Erythroblast (primary cell): Measurements from ENCODE around the gene IRS1.

Experiments
- GATA1 ChIP-seq: IDR thresholded peaks from 2 replicates; pipeline ENCODE4 v1.6.1; 2011; ENCODE audit warnings: low read depth, mild to moderate bottlenecking, control low read depth, low read length, moderate library complexity
- POLR2A ChIP-seq: IDR thresholded peaks from 2 replicates; pipeline ENCODE4 v1.6.1; 2011; ENCODE audit warnings: mild to moderate bottlenecking, low read length

GRCh38 chr2:226733189-226733858 is 66.3 kb downstream of the IRS1 start:
- no peak for TF ChIP-seq POLR2A
- TF ChIP-seq GATA1: no peak
